ENCODE data around the gene GFI1.
"Not testable (repeated sequence)": the region's sequence is repeated elsewhere in the genome, so short reads cannot be mapped to it uniquely, and the experiment has no call there.

GFI1 gene

DNA sequence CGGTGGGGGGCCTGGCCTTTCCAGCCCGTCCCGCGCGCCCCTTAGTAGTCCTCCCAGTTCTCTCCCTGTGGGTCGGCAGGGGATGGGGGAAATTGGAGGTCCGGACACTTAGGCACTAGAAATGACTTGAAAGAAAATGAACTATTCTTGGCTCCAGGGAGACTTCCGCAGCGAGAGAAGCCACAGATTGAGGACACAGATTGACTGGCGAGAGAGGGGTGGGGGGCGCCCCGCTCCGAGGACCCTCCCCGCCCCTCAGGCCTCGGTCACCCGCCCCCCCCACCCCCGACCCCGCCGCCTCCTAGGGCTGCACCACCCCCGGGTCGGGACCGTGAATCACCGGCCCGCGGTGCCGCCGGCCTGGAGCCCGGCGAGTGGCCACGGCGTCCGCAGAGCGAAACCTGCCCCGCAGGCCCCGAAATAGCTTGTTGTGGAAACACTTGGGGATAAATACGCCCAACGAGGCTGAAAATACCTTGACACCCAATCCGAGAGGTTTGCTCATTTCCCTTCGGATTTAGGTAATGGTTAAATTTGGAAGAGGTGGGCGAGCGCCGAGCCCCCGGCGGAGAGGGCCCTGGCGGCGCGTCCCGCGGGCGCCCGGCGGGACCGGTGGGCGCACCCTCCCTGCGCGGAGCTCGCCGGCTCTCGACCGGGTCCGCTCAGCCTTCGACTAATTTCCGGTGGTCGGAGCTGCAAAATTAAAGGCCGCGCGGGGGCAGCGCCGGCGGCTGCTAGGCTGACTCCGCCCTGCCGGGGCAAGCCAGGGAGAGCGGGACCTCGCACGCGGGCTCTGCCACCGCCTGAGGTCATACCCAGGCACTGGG, at the start of gene GFI1:
GFI1 (minus strand) TSS at position 675 of the 827 bp plus-strand sequence. CDS start 3,438 bp downstream, outside the sequence.
- DNase-seq (ENCODE audit: low read depth) = peak; percentile 58

DNA sequence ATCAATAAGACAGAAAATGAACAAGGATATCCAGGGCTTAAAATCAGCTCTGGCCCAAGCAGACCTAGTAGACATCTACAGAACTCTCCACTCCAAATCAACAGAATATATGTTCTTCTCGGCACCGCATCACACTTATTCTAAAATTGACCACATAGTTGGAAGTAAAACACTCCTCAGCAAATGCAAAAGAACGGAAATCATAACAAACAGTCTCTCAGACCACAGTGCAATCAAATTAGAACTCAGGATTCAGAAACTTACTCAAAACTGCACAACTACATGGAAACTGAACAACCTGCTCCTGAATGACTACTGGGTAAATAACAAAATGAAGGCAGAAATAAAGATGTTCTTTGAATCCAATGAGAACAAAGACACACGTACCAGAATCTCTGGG, 45.6 kb upstream of the GFI1 start:
- DNase-seq (ENCODE audit: low read depth) = not testable (repeated sequence)

DNA sequence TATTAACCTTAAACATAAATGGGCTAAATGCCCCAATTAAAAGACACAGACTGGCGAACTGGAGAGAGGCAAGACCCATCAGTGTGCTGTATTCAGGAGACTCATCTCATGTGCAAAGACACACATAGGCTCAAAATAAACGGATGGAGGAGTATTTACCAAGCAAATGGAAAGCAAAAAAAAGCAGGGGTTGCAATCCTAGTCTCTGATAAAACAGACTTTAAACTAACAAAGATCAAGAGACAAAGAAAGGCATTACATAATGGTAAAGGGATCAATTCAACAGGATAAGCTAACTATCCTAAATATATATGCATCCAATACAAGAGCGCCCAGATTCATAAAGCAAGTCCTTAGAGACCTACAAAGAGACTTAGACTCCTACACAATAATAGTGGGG, 45.2 kb upstream of the GFI1 start:
- DNase-seq (ENCODE audit: low read depth) = not testable (repeated sequence)

DNA sequence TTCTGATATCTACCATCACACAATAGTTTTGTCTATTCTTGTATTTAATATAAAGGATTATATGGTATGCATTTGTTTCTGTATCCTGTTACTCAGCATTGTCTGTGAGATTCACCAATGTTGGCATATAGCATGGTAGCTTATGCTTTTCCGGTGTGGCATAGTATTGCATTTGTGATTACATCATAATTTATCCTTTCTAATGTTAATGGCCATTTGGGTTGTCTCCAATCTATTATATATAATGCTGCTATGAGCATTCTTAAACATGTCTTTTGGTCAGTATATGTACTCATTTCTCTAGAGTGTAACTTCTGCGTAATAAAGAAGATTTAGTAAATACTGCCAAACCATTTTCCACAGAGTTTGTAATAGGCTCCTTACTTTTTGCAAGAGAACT, 40.9 kb upstream of the GFI1 start:
- DNase-seq (ENCODE audit: low read depth) = no peak

DNA sequence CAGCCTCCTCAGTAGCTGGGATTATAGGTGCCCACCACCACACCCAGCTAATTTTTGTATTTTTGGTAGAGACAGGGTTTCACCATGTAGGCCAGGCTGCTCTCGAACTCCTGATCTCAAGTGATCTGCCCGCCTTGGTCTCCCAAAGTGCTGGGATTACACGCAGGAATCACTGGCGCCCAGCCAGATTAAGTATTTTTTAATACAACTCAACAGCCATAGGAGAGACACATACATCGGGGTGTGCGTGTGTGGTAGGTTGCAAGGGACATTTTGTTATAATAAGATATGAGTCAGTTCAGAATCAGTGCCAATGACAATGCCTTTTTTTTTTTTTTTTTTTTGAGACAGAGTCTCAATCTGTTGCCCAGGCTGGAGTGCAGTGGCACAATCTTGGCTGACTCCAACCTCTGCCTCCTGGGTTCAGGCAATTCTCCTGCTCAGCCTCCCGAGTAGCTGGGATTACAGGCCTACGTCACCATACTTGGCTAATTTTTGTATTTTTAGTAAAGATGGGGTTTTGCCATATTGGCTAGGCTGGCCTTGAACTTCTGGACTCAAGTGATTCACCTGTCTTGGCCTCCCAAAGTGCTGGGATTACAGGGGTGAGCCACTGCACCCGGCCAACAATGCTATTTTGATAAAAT, 38.3 kb upstream of the GFI1 start:
- DNase-seq (ENCODE audit: low read depth) = not testable (repeated sequence)

DNA sequence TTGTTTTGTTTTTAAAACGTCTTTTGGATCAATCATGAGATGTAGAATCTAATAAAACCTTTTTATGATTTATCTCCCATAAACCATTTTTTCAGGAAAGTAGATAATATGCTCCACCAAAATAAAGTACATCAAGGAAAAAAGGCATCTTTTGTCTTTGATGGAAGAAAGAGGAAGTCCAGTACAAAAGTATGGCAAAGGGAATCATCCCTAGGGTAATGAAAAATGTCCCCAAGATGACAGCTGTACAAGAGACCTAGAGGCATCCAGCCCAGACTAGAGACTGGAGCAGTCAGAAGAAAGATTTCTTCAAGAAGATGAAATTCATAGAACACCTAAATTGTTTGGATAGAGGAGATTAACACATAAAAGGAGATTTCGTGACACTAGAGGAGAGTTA, 32.3 kb upstream of the GFI1 start:
- DNase-seq (ENCODE audit: low read depth) = no peak

DNA sequence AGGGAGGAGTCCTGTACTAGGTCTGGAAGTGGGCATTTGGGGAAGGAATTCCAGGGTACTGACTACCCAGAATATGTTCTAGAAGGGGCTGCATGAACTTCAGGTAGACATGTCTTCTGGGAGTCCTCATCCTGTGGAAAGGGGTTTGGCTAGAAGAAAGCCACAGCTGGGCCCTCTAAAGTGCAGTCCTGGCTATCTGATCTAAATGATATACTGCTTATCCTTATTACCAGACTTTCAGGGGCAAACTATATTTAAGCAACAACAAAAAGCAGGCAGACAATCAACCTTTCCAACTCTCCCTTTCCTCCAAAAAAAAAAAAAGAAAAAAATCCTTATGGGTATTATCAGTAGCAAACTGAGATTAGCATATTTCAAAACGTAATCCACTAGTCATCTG, 29.8 kb upstream of the GFI1 start:
- DNase-seq (ENCODE audit: low read depth) = no peak

DNA sequence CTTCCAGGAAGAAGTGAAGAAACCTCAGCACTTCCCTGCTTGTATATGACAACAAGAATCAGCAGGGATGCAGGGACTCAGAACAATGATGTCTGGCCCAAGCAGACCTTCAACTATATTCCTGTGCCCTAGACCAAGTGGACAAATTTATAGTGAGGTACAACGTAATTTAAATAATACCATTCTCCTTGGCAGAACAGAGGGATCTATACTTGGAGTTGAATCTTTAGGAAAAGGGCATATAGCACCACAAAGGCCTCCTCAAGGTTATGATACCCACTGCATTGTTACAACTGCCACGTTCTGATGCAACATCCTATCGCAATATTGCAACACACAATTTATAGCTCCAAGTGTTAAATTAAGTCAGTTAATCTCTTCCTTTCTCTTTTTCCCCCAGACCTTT, 29.1 kb upstream of the GFI1 start:
- no peak for DNase-seq (ENCODE audit: low read depth)

DNA sequence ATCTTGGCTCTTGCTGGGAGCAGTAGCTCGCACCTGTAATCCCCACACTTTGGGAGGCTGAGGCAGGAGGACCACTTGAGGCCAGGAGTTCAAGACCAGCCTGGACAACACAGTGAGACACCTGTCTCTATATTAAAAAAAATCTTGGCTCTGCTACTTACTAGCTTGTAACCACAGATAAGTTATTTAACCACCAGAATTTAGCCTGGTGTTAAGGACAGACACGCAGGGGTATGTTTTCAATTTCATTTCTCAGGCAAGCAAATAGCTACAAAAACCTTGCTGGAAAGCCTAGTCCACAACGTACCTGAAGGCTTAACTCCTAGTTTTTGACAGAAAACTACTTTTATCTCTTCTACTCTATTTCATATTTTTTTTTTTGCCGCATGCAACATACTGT, 24.8 kb upstream of the GFI1 start:
- DNase-seq (ENCODE audit: low read depth) = no peak

DNA sequence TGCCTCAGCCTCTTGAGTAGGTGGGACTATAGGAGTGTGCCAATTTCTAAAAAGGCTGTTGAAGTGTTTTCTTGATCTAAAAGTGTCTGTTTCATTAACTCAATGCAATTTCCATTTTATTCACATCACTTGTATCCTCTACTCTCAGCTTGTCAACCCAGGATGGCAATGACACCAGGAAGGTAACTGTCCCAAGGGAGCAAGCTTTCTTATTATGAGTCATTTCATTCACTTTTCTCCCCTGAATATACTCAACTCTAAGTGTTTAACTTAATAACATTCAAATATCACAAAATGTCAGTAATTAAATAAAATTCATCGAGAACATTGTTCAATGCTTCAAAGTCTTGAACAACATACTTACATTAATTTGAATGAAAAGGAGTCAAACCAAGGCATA, 22.9 kb upstream of the GFI1 start:
- DNase-seq (ENCODE audit: low read depth) = no peak

DNA sequence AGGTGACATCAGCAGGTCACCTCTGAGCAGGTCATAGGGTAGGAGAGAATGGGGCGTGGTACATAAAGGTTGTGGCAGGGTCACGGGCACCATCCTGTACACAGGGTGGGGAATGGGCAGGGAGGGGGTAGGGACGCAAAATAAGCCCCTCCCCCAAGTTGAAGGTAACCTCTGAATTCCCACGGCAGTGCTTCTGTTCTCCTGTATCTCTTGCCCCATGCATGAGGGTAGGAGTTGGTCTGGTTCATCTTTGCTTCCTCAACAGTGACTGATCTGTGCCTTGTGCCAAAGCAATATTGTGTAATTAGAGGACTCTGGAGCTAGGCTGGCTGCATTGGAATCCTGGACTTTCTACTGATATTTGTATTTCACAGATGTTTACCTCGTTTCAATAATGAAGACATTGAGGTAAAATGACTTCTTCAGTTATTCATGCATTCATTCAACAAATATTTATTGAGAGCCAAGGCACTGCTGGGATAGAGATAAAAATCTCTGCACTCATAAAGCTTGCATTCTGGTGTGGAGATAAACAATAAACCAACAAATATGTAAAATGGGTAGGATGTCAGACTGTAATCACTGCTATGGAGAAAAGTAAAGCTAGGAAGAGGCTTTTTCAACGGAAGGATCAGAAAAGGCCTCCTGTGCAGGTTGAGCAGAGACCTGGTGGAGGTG, 18.4 kb upstream of the GFI1 start:
- DNase-seq (ENCODE audit: low read depth) = no peak

DNA sequence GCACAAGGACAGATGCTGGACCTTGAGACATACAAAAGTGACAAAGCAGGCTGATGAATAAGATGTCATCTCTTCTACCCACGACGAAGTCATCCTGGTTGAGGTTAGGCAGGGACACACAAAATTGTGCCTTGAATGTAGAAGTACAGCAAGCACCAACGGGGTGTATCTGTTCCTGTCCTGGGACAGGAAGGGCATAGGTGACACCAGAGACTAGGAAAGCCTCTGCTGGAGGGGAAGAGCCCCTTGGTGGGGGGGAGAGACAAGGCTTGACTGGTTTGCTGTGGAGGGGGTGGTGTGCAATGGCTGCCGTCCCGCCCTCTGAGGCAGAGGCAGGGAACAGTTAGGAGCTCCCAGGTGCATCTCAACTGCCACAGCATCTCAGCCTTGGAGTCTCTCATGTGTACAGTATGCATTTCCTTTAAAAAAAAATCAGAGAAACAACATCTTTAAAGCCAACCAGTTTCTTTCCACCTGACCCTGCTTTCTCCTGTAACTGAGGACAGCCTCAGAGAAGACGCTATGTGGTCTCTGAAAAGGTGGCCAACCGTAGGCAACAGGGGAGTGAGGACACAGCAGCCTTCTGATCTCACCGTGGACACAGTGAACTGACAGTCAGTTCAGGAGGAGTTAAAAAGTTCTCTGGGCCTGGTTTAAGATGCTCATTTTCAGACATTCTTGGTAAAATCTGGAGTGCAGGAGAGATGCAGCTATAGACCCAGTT, 17.7 kb upstream of the GFI1 start:
- DNase-seq (ENCODE audit: low read depth) = no peak

DNA sequence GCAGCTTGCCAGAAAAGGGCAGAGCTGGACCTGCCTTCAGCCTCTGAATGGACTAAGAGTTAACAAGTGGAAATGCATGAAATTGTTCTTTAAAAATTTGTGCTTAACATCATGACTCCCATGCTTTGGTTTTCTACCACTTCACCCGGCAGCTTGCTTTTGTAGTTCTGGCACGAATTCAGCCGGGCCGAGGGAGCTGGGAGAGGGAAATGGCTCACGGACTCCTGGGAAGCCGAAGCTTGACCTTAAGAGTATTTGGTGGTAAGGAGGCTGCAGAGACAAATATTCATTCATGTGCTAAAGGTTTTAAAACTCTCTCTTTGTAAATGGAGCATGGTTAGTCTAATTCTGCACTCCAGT, 17.2 kb upstream of the GFI1 start:
- no peak for DNase-seq (ENCODE audit: low read depth)

DNA sequence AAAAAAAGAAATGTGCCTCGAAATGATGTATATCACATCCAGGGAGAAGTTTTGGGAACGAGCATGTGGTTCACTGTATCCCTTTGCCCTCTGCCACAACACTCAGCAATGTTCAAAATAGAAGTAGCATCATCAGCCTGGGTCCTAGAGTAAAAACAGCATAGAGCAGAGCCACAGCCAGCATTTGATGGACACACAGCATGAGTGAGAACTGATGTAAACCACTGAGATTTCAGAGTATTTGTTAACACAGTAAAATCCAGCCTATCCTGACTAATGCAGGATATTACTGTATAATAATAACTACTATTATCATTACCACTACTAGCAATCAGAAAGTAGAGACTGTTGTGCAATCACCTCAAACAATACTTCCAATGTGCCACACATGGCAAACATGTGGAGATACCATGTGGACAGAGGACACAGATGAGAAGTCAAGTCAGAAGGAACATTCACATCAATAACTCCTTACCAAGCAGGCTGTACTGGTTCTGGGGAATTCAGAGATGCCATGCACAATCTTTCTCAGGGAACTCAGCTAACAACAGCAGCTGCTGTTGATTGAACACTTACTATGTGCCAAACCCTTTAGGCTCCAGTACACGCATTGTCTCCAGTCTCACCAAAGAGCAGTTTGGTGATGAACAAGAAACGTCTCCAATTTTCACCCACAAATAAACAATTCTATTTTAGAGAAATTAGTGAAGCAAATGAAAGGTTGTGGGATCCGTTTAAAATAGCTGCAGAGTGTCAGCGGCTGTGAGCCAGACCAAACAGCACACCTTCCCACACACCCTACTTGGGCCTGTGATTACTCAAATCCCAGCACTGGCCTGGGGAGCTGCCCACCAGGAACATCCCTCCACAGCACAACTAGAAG, 16.6 kb upstream of the GFI1 start:
- no peak for DNase-seq (ENCODE audit: low read depth)

DNA sequence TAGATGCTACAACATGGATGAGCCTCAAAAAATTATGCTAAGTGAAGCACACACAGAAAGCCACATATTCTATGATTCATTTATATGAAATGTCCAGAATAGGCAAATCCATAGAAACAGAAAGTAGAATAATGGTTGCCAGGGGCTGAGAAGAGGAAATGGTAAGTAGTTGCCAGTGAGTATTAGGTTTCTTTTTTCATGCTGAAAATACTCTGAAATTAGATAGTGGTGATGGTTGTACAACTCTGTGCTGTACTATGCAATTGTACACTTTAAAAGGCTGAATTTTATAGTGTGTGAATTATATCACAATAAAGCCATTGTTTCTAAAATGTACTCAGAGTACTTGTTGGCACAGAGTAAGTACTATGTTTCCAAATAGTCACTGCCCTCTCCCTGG, 15.5 kb upstream of the GFI1 start:
- no peak for DNase-seq (ENCODE audit: low read depth)

DNA sequence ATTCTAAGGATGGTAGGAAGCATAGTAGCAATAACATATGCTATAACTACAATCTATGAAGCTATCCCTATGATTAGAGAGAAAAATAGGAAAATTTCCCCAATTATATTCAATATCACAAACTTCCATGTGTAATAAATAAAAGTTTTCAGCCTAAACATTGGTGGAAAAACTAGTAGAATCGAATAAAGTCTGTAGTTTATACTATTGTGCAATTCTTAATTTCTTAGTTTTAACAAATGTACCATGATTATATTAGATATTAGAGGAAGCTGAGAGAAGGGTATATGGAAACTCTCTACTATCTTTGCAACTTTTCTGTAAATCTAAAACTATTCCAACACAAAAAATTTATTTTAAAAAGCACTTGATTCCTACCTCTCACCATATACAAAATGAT, 13.8 kb upstream of the GFI1 start:
- no peak for DNase-seq (ENCODE audit: low read depth)

DNA sequence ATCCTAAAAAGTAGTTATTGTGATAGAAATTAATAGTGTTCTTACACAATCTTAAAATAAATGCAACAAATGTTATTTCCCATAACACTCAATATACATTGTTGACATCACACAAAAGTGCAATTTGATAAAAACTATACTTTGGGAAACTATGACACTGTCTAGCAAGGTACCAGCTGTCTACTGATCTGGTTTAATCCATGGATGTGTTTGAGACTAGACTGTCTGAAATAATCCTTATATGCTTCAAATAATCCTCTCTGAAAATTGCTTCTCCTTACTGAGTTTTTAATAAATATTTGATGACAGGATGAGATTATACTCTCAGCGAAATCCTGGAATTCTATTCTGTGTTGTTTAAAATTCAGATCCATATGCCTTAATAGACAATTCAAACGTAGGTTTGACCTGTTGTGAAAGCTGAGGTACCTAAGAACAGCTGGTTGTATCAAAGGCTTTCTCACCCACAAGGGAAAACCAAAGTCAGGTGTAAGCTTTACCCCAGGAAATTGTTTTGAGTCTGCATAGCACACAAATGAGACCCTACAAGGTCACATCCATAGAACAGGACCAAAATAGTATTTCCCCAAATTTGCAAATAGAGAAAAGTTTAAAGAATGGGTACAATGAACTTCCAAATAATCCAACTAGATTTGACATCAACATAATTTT, 8.8 kb upstream of the GFI1 start:
- no peak for DNase-seq (ENCODE audit: low read depth)

DNA sequence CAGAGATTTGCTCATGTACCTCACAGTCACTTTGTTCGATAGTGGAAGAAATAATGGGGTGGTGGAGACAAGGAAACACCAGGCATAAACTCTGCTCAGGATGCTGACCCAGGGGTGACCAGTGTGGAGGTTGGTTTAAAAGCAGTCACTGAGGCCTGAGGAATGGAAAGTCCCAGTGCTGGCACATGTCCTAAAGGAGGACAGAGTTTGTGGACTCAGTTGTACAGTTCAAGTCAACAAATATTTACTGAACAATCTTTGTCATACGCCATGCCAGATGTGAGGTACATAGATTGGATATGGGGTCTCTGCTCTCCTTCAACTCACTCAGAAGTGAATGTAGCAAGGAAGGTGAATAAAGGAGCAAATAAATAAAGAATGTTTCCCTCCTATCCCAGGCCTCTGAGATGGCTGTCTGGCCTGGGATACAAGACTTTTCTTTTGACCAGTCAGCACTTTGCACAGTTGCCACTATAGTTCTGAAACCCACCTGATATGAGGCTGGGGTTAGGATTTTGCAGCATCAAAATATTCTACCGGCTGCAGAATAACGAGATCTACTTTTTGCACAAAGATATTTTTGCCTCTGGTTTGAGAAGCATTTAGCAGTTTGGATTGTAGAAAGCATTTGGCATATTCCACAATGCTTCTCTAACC, 7.9 kb upstream of the GFI1 start:
- DNase-seq (ENCODE audit: low read depth) = no peak

DNA sequence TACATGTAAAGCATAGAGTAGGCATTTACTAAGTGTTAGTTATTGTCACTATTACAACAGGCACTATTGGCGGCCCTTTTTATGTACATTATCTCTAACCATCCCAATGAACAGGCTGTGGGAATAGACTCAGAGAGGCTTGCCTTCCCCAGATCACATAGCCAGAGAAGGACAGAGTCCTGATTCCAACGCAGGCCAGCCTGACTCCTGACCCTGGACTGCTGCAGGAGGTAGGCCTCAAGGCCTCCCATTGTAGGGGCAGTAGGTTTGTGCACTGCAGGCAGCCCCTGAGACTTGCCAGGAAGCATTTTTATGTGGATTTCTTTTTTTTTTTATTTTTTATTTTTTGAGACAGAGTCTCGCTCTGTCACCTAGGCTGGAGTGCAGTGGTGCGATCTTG, 6.4 kb upstream of the GFI1 start:
- no peak for DNase-seq (ENCODE audit: low read depth)

DNA sequence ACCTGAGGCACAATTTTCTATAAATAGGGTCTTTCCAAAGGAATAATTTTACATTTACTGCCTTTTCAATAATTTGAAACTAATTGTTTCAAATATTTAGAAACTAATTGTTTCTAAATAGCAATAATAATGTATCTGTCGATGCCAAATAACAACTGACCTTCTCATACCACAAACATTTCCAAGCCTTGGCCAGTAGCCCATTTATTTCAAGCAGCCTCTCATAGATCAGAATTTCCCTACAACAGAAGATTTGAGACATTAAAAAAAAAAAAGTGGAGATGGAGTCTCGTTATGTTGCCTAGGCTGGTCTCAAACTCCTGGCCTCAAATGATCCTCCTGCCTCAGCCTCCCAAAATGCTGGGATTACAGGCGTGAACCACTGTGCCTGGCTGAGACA, 2.1 kb upstream of the GFI1 start:
- DNase-seq (ENCODE audit: low read depth) = no peak

DNA sequence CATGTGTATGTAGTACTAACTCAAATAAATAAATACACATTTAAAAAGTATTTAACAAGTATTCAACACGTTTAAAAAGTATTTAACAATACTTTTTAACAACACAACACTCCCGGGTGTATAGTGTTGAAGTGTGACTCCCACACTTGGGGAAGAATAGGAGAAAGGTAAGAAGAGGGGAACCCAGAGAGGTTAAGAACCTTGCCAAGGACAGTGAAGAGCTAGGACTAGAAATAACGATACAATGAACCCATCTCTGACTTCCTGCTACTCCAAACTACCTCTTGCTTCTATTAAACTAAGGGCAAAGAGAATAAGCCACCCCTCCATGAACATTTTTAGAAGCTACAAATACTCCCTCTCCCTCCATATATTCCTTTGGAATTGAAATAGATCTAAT, 1.7 kb upstream of the GFI1 start:
- DNase-seq (ENCODE audit: low read depth) = no peak
